Astrocyte of the cerebellum (primary cell): ENCODE measurements around the gene OSBPL3.

Experiments used
- DNase-seq: peaks from one replicate; pipeline ENCODE4 v3.0.0-alpha.2; 2011; ENCODE audit warnings: low read depth
- H3K4me3 ChIP-seq: 2 replicates; pipeline ENCODE4 v1.5.1; 2011; ENCODE audit warnings: mild to moderate bottlenecking, low read depth, low read length, moderate library complexity
- in situ Hi-C: cut with HindIII; loops from 2 replicates; pipeline ENCODE4 v1.10.0; 2017; ENCODE audit warnings: low sequenced_read_pairs
- TF ChIP-seq, protein P1 (sequence below): IDR thresholded peaks from 2 replicates; pipeline ENCODE4 v1.5.1; 2012; ENCODE audit warnings: low read length, low read depth, moderate library complexity, mild to moderate bottlenecking; ENCODE audit errors: missing control alignments

The OSBPL3 gene

DNA sequence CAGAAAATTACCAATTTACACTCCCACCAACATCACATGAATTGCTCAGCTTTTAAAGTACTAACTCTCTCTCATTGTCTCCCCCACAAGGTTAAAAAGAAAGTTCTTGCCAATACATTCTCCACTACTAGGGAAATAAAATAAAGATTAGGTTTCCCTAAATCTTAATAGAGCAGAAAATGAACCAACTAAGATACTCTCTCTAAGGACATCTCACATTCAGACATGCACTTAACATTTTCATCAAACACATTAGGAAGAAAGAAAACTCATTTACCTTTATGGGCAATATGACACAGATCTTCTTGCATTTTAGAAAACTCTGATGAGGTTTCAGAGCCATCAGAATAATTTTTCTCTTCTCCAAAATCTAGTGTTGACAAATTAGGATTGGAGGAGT, 118.6 kb downstream of the OSBPL3 start:
- DNase-seq: no peak
- TF ChIP-seq, protein P1, sequence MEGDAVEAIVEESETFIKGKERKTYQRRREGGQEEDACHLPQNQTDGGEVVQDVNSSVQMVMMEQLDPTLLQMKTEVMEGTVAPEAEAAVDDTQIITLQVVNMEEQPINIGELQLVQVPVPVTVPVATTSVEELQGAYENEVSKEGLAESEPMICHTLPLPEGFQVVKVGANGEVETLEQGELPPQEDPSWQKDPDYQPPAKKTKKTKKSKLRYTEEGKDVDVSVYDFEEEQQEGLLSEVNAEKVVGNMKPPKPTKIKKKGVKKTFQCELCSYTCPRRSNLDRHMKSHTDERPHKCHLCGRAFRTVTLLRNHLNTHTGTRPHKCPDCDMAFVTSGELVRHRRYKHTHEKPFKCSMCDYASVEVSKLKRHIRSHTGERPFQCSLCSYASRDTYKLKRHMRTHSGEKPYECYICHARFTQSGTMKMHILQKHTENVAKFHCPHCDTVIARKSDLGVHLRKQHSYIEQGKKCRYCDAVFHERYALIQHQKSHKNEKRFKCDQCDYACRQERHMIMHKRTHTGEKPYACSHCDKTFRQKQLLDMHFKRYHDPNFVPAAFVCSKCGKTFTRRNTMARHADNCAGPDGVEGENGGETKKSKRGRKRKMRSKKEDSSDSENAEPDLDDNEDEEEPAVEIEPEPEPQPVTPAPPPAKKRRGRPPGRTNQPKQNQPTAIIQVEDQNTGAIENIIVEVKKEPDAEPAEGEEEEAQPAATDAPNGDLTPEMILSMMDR: no peak
- no peak overlapping the region for H3K4me3 ChIP-seq
- in situ Hi-C loops: no loop called here

DNA sequence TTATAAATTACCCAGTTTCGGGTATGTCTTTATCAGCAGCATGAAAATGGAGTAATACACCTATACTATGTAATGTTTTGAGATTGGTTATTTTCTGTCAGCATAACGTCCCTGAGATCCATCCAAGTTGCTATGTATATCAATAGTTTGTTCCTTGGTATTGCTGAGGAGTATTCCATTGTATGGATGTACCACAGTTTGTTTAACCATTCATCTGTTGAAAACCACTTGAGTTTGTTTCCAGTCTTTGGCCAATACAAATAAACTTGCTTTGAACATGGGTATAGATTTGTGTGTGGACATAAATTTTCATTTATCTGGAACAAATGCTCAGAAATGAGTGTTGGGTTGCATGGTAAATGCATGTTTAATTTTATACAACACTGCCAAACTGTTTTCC, 119.4 kb downstream of the OSBPL3 start:
- TF ChIP-seq, protein P1: no peak
- in situ Hi-C loops: no loop called here
- no peak for DNase-seq
- no peak overlapping the region for H3K4me3 ChIP-seq

- in situ Hi-C loops: no loop called here
- no peak overlapping the region for H3K4me3 ChIP-seq
- TF ChIP-seq, protein P1: no peak
- no peak for DNase-seq
These were observed 121.6 kb downstream of the OSBPL3 start for GRCh38 chr7:24858108-24858977.

GRCh38 chr7:24857623-24858022, 122.4 kb downstream of the OSBPL3 start:
- TF ChIP-seq, protein P1: no peak
- in situ Hi-C loops: no loop called here
- no peak for DNase-seq
- no peak overlapping the region for H3K4me3 ChIP-seq

GRCh38 chr7:24854866-24855265, 125.1 kb downstream of the OSBPL3 start:
- TF ChIP-seq, protein P1: no peak
- DNase-seq: no peak
- H3K4me3 ChIP-seq: no peak overlapping the region
- in situ Hi-C loops: no loop called here

DNA sequence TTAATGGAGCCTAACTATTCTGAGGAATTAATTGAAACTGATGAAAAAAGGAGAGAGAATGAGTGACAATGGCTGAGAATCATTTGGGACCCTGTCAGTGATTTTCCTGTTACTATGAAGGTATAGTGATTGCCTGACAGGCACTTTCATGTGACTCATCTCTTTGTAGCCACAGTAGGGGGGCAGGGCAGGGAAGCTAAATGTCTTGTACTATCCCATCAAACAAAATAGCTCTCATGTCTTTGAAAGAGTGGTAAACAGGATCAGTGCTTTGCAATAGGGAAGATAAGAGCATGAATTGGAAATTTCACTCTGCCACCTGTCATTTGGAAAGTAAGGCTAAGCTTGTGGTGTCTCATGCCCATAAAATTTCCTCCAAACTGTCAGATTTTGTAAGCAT, 128.2 kb downstream of the OSBPL3 start:
- in situ Hi-C loops: no loop called here
- no peak overlapping the region for H3K4me3 ChIP-seq
- TF ChIP-seq, protein P1: no peak
- no peak for DNase-seq
